NCI-H2029 (cell line): Measurements from ENCODE around the gene BRCA2.
A peak's percentile ranks its signal among the peaks of the same experiment; 100 is the strongest.

Experiments
- DNase-seq: peaks from one replicate; lab custom pipeline; 2025; lab: John Stamatoyannopoulos, UW

BRCA2 gene, protein sequence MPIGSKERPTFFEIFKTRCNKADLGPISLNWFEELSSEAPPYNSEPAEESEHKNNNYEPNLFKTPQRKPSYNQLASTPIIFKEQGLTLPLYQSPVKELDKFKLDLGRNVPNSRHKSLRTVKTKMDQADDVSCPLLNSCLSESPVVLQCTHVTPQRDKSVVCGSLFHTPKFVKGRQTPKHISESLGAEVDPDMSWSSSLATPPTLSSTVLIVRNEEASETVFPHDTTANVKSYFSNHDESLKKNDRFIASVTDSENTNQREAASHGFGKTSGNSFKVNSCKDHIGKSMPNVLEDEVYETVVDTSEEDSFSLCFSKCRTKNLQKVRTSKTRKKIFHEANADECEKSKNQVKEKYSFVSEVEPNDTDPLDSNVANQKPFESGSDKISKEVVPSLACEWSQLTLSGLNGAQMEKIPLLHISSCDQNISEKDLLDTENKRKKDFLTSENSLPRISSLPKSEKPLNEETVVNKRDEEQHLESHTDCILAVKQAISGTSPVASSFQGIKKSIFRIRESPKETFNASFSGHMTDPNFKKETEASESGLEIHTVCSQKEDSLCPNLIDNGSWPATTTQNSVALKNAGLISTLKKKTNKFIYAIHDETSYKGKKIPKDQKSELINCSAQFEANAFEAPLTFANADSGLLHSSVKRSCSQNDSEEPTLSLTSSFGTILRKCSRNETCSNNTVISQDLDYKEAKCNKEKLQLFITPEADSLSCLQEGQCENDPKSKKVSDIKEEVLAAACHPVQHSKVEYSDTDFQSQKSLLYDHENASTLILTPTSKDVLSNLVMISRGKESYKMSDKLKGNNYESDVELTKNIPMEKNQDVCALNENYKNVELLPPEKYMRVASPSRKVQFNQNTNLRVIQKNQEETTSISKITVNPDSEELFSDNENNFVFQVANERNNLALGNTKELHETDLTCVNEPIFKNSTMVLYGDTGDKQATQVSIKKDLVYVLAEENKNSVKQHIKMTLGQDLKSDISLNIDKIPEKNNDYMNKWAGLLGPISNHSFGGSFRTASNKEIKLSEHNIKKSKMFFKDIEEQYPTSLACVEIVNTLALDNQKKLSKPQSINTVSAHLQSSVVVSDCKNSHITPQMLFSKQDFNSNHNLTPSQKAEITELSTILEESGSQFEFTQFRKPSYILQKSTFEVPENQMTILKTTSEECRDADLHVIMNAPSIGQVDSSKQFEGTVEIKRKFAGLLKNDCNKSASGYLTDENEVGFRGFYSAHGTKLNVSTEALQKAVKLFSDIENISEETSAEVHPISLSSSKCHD (N-terminal part only)

DNA sequence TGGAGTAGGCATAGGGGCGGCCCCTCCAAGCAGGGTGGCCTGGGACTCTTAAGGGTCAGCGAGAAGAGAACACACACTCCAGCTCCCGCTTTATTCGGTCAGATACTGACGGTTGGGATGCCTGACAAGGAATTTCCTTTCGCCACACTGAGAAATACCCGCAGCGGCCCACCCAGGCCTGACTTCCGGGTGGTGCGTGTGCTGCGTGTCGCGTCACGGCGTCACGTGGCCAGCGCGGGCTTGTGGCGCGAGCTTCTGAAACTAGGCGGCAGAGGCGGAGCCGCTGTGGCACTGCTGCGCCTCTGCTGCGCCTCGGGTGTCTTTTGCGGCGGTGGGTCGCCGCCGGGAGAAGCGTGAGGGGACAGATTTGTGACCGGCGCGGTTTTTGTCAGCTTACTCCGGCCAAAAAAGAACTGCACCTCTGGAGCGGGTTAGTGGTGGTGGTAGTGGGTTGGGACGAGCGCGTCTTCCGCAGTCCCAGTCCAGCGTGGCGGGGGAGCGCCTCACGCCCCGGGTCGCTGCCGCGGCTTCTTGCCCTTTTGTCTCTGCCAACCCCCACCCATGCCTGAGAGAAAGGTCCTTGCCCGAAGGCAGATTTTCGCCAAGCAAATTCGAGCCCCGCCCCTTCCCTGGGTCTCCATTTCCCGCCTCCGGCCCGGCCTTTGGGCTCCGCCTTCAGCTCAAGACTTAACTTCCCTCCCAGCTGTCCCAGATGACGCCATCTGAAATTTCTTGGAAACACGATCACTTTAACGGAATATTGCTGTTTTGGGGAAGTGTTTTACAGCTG lies at the start of gene BRCA2, which contains the start of gene ZAR1L:
Gene BRCA2, plus strand, starts transcription at position 271 of the 790 bp plus-strand sequence. CDS start 953 bp downstream, outside the sequence.
Gene ZAR1L, minus strand, starts transcription at position 126 of the 790 bp plus-strand sequence. CDS start 3,438 bp downstream, outside the sequence.
- peak; percentile 69 for DNase-seq

DNA sequence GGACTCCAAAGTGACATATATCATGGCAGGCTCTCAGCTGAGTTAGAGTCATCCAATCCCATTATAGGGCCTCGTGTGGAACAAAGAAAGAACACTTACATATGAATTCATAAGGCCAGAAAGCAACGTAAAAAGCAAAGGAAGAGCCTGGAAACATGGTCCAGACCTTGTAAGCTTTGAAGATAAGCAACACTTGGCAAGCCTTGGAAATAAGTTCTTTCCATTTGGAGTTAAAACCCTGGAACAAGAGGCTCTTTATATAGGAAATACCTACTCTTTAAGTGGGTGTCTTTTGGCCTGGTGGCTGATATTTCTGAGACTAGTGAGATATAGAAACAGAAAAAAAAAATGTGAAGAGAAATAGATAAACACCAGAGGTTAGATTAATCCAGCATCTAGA lies 49.6 kb upstream of the BRCA2 start:
- DNase-seq, result no peak

DNA sequence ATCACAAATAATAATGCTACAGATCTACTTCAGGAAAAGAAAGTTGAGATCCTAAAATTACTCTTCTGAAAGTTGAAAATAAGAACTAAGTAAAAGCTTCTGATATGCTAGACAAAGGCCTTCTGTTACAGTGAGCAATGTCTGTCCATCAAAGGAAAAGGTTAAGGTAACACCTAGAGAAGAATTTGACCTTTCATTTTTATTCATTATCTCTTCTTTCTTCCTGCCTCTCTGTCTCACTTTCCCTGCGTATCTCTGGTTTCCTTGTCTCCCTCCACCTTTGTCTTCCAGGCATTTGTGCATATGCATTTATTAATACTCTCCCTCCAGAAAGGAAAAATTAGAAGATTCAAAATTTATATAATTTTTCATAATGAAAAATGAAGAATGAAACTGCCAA lies 49.2 kb upstream of the BRCA2 start:
- DNase-seq, result no peak

DNA sequence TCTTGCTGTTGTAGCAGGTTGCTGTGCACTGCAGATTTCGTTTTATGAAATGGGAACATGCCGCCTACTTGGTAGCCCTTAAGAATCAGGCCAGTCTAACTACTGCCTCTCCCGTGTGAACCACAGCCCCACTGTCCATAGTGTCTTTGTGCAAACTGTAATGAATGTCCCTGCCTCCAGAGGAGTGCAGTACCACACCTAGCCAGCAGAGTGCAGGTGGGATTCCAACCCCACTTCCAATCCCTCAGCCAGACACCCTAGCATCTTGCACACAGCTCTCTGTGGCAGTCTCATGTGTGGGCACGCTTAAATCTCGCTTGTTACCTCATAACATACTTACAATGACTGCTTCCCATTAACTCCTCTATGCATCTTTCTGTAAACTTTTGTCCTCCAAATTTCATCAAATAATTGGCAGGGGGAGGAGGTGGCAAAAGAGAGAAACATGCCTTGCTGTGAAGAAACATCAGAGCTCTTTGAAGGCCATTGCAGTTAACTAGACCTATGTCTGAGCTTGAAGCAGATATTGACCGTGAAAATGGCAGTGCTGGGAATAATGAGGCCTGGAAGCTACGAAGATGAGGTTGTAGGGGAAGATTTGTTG lies 47.4 kb upstream of the BRCA2 start:
- no peak for DNase-seq

DNA sequence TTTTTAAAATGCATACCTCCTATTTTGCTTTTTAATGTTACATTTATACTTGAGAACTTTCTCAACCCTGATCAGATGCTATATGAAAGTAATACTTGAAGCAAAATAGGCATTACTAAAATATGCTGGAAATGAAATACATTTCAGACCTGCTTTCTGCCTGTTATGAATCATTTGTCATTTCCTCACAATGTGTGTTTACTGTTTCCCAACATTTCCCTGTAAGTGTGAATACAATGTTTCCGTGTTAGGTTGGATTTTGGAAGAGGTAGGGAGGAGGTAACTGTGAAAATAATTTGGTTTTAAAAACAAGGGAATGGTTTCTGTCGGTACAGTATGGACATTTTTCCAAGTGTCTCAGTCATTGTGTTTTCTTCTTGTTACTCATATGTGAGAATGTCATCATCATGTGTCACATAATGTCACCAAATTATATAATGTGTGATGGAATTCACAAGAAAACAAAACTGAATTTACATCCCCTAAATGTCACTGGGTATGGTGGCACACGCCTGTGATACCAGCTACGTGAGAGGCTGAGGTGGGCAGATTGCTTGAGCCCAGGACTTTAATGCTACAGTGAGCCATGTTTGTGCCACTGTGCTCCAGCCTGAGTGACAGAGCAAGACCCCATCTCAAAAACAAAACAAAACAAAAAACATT lies 43.2 kb upstream of the BRCA2 start:
- DNase-seq, result no peak

DNA sequence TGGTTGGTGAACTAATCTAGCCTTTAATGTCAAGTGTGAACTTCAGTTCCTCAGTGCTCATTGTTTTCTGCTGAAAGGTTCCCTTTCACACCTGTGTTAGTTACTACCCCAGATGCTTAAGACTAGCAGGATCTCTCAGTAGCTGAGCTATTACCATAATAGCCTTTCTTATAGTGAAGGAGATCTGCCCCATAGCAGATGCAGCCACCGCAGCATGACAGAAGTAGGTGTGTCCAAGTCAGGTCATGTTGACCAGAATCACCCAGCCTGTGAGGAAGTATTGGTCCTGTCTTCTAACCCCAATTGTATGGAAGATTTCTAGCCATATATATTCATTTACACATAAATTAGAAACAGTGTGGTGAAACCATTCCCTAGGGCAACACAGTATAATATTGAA lies 37.5 kb upstream of the BRCA2 start:
- DNase-seq, result no peak

DNA sequence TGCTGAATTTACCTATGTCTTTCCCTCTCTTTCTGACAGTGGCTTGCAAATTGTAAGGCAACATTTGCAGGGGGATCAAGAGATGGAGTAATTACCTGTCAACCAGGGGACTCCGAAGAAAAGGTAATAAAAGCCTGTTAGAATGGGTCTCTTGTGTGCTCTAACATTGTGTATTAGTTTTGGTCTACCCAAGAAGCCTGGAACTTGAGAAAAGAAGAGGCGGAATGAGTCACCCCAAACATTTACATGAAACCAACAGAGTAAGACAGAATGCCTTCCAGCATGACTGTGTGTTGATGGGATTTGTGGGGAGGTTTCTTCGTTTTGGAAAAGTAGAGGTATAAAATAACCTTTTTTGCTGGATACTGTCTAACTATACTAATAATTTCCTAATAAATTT lies 36.9 kb upstream of the BRCA2 start:
- no peak for DNase-seq

DNA sequence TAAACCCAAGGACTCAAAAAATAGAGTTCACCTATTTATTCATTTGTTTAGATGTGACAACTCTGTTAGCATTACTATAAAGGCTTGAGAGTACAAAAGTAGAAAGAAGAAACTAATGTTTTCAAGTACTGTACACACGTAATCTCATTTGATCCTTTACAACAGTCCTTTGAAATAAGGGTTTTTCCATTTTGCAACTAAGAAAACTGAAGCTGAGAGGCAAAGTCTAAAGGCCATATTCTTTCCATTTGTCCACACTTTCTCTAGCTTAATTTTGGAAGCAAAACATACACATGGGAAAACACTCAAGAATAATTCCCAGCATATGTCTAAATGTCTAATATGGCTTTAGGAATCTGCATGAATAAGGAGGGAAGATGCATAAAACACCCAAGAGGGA lies 34.2 kb upstream of the BRCA2 start:
- DNase-seq, result no peak

DNA sequence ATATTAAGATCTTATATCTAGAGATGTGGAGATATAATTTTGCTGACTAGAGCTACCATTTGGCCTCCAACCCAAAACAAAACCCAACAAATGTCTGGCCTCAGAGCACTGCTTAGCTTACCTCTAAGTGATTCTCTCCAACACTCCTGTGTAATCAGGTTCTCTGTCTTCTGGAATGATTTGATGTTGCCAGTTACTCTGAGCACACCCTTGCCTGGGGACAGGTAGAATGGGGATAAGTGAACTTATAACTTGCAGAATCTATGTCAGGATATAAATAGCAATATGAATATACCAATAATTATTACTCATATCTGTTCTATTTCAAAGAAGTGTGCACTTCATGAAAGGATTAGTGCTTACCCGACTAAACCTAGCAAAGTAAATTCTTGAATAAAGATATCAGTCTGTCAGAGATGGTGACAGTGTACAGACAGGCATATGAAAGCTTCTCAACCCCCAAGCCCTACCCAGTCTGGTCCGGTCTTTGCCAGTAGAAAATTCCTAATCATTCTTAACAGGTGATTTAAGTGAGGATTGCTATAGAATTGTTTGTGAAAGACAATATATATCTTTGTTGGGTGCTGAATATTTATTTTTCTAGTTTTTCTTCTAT lies 33.1 kb upstream of the BRCA2 start:
- no peak for DNase-seq

DNA sequence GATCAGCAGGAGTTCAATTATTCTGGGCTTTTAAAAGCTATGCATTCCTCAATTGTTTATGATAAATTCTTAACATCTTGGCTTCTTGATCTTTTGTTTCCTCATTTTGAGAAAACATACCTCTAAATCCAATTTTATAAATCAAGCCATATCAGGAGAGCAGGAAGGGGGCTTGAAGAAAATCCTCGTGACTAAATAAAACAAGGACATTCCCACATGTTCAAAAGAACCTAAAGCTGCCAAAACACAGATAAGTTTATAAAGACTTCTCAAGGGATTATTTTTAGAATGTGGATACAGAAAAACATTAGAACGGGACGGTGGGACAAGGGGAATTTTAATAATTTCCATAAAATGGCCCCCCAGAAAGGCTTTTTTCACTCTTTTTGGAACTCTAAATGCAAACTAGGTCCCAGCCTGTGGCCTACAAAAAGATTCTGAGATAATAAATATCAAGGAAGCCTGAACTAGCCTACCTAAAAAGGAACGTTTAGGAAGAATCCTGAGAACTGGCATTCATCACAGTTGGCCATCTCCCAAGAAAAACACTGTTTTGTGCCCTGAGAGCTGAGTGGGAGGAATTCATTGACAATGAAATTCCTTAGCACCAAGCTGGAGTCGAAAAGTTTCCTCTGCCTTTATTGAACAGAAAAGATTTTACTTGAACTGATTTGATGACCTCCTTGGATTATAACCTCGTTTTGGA lies 30.2 kb upstream of the BRCA2 start:
- DNase-seq, result no peak

DNA sequence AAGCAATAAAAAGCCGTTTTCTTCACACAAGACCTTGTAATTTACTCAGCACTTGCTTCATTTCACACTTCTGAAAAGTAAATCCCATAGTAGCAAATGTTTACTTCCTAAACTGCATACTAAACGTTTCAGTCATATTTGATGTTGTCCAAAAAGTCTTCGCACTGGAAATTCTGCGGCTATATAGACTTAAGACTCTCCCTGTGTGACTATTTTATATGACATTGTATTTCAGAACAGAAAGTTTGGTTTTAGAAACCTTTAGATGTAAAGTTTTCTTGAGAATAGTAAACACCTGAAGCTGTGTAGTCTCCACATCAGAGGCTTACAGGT lies 29.7 kb upstream of the BRCA2 start:
- DNase-seq, result no peak

DNA sequence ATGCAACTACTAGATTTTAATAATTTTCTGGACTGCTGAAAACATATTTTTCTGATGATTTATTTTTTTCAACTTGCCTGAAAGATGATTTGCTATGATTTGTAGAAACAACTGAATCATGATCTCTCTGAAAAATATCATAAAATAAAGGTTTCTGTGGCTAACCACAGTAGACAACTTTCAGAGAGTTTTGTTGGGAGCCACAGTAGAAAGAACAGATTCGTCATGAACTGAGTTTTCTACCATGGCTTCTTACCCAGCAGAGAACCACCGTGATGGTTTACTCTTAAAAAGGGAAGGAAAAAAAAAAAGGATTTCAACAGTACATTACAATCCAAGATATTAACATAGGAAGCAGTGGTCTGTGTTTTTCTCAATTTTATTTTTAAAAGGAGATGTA lies 18.1 kb upstream of the BRCA2 start:
- DNase-seq, result no peak

DNA sequence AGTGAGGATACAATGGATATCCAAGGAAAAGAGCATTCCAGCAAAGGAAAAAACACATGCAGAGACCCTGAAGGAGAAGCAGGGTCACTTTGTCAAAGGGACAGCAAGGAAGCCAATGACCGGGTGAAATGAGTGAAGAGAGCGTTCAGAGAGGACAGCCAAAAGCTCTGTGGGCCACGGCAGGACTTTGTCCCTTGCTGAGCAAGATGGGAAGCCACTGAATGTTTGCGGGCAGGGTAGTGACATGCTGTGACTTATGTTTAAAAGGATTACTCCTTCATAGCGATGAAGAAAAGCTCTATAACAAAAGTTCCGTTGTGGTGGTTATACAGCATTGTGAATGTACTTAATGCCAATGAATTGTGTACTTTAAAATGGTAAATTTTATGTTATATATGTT lies 16.6 kb upstream of the BRCA2 start:
- DNase-seq, result no peak

DNA sequence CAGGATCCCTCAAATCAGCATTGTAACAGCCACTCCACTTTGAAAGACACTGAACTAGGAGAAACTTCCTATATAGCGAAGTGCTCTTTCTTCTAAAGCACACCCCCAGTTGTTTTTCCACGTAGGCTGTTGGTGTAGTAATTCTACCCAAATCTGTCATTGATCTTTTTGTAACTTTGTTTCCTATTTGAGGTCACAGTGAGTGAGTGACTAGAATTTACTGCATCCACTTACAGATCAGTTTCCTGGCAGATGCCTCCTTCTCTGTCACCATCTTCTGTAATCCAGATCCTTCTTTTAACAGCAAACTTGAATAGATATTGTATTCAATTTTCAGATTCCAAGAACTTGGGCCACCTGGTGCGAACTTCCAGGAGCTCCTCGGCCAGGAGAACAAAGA lies 15.4 kb upstream of the BRCA2 start:
- no peak for DNase-seq

DNA sequence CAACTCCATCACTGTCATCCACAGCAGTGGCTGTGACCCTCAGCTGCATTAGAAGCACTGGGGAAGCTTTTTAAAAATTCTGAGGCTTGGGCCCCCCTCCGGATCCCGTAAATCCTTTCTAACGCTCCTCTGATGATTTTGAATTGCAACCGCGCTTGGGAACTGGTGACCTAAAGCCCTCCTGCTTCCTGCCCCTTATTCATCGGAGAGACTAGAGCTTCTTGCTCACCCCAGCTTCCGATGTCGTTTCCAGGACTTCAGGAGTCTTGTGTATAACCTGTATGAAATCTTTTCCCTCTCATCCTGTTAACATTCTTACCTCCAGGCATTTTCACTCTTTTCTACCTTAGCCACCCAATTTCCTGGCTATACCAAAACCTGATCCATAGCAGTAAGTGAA lies 14.9 kb upstream of the BRCA2 start:
- no peak for DNase-seq

DNA sequence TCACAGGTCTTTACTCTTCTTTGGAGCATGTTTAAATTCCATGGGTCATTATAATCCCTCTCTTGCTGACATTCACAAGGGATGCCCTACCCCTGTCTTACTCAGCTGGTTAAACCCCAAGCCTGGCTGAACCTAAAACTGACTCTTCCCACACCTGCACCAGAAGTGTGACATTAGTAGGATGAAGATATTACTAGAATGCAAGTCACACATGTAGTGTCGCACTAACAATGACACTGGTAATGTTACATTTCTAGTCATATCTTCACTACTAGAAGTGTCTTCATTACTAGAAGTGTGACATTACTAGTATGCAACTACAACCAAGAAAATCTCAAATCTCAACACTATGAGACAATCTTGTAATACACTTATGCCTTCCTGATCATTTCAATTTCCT lies 14.4 kb upstream of the BRCA2 start:
- DNase-seq, result no peak

DNA sequence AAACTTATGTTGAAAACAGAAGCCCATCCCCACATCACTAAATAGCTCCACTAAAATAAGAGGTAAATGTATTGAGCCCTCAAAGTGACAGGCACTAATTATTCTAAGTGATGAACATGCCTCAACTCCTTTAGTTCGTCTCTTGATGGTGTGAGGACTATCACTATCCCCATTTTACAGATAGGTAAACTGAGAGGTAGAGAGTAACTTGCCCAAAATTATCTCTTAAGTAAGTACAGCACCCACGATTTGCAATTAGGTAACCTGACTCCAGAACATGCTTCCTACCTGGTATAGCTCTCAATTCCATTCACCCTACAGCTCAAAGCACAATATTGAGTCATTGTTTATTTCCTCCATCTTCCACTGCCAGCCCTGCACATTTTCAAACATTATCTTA lies 12.8 kb upstream of the BRCA2 start:
- DNase-seq, result no peak

DNA sequence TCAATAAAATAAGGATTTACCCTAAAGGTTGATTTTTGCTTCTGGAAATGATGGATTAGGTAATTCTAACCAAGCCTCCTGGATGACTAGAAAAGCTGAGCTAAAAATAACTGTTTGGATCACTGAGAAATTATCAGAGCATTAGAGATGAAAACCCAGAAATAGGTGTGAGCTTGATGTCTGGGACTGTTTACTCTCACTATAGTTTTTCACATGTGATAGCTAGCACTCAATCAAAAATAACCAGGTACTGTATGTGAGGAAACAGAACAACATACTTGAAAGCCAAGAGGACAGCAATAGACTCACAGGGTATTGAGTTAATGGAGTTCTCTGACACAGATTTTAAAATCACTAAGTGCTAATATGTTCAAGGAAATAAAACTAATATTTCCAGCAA lies 9.7 kb upstream of the BRCA2 start:
- DNase-seq, result no peak

DNA sequence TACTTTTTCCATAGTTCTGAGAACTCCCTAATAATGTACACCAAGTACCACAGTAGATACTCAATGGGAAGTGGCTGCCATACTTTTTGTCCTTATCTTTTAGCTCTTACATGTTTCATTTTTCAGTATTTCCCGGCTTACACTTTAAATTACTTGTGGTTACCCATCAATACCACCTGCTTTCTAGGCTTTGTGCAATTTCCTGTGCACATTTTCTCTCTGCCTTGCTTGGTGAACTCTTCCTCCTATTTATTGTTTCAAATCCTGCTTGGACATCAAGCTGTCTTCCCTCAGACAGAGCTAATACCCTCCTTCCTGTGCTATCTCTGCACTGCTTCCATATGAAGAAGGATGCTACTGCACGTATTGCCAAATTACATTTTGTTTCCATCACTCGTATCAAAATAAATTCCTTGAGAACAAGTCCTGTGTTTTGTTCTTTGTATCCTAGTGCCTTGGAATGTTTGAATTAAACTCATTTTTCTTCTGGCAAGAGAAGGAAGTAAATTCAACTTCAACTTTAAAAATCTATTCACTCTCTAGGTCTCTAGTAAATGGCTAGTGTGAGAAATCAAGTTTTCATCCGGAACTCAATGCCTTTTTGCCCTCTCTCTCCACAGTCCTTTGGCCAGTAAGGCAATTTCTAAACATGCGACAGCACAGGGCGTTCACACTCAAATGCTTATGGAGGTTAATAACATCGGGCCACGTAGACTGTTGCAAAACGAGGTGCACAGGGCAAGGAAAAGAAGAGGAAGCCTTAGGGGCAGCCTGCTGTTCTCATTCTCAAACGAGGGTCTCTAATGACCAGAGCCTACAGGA lies 5.8 kb upstream of the BRCA2 start:
- DNase-seq, result no peak
